Suprapubic skin (tissue), 3 donors: ENCODE measurements around the gene MAGI1.

Source experiments
- POLR2AphosphoS5 ChIP-seq, 3 donors: sonication (generic); formaldehyde crosslinking; IDR thresholded peaks; one replicate each; pipeline ENCODE4 v1.6.1; 2017; ENCODE audit warnings: antibody characterized with exemption in 3 of 3
- TF ChIP-seq, protein P1 (sequence below), 2 donors: fragments of 200-600 bp in 1 of 2; fragments of 450-650 bp in 1 of 2; sonication (generic) in 1 of 2; IDR thresholded peaks; one replicate each; pipeline ENCODE4 v1.5.1; 2016 to 2019; ENCODE audit warnings: antibody characterized with exemption in 2 of 2, mild to moderate bottlenecking in 1 of 2, moderate library complexity in 1 of 2

DNA sequence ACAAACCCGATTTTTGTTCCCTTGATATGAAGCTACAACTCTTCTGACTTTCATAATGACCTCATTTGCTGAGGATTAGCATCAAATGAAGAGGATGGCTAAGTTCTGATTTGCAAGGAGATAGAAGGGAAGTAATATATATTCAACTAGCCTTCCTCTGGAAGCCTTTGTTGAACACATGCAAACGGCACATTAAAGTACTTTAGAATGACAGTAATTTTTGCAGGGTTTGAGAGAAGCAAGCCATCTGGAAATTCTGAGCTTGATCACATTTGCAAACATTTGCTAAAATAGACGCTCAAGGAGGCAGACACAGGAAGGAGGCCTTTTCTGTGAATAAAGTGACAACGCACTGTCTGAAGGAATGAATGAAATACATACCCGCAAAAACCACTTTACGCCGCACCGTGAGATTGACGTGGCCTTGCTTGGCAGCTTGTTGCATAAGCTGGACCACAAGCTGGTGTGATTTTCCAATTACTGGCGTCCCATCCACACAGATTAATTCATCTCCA, 657.2 kb downstream of the MAGI1 start:
- TF ChIP-seq, protein P1, sequence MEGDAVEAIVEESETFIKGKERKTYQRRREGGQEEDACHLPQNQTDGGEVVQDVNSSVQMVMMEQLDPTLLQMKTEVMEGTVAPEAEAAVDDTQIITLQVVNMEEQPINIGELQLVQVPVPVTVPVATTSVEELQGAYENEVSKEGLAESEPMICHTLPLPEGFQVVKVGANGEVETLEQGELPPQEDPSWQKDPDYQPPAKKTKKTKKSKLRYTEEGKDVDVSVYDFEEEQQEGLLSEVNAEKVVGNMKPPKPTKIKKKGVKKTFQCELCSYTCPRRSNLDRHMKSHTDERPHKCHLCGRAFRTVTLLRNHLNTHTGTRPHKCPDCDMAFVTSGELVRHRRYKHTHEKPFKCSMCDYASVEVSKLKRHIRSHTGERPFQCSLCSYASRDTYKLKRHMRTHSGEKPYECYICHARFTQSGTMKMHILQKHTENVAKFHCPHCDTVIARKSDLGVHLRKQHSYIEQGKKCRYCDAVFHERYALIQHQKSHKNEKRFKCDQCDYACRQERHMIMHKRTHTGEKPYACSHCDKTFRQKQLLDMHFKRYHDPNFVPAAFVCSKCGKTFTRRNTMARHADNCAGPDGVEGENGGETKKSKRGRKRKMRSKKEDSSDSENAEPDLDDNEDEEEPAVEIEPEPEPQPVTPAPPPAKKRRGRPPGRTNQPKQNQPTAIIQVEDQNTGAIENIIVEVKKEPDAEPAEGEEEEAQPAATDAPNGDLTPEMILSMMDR (IDR thresholded peaks at IDR 0.05), result no peak
- no peak for TF ChIP-seq POLR2AphosphoS5 (IDR thresholded peaks at IDR 0.05)
